OCI-LY1 (cell line): Measurements from ENCODE around the gene RGSL1.

ENCODE experiments used
- H2AFZ ChIP-seq: fragments of 200-600 bp; sonication (generic), shearing (Covaris generic); 2 replicates; pipeline ENCODE4 v1.6.0; 2014; ENCODE audit warnings: antibody characterized with exemption, mild to moderate bottlenecking, low read length
- H3F3A ChIP-seq: fragments of 200-600 bp; sonication (generic), shearing (Covaris generic); 2 replicates; pipeline ENCODE4 v1.6.0; 2014; ENCODE audit warnings: mild to moderate bottlenecking, antibody characterized with exemption, low read length, moderate library complexity; ENCODE audit not compliant: insufficient read depth
- H3K27ac ChIP-seq: fragments of 200-600 bp; sonication (generic); 2 replicates; pipeline ENCODE4 v1.5.1; 2014; ENCODE audit warnings: low read length, mixed run types, mild to moderate bottlenecking, low read depth; ENCODE audit not compliant: poor library complexity, severe bottlenecking
- H3K27me3 ChIP-seq: fragments of 200-600 bp; sonication (generic); 2 replicates; pipeline ENCODE4 v1.6.0; 2014; ENCODE audit warnings: antibody characterized with exemption, mild to moderate bottlenecking, low read length, moderate library complexity; ENCODE audit not compliant: insufficient read depth
- H3K36me3 ChIP-seq: fragments of 200-600 bp; sonication (generic); 2 replicates; pipeline ENCODE4 v1.6.1; 2014; ENCODE audit warnings: mild to moderate bottlenecking, antibody characterized with exemption, low read length, moderate library complexity, mixed read lengths; ENCODE audit not compliant: insufficient read depth
- H3K4me1 ChIP-seq: fragments of 200-600 bp; sonication (generic); 2 replicates; pipeline ENCODE4 v1.5.1; 2014; ENCODE audit warnings: mild to moderate bottlenecking, low read length, moderate library complexity; ENCODE audit not compliant: insufficient read depth, severe bottlenecking
- H3K4me2 ChIP-seq: fragments of 200-600 bp; sonication (generic), shearing (Covaris generic); 2 replicates; pipeline ENCODE4 v1.6.1; 2014; ENCODE audit warnings: low read length
- H3K4me3 ChIP-seq: fragments of 200-600 bp; sonication (generic); 2 replicates; pipeline ENCODE4 v1.5.1; 2014; ENCODE audit warnings: low read length, low read depth, mild to moderate bottlenecking, mixed read lengths; ENCODE audit not compliant: poor library complexity, severe bottlenecking
- H3K79me2 ChIP-seq: fragments of 200-600 bp; shearing (Covaris generic); 2 replicates; pipeline ENCODE4 v1.6.1; 2016; ENCODE audit warnings: mixed run types, low read length, mixed read lengths; ENCODE audit not compliant: insufficient read depth
- H3K9ac ChIP-seq: fragments of 200-600 bp; sonication (generic), shearing (Covaris generic); 2 replicates; pipeline ENCODE4 v1.6.1; 2014; ENCODE audit warnings: mild to moderate bottlenecking, low read length, mixed read lengths
- H3K9me2 ChIP-seq: fragments of 200-600 bp; sonication (generic), shearing (Covaris generic); 2 replicates; pipeline ENCODE4 v1.6.1; 2014; ENCODE audit warnings: low read depth, mild to moderate bottlenecking, low read length, mixed read lengths
- H3K9me3 ChIP-seq: fragments of 200-600 bp; shearing (Covaris generic); 2 replicates; pipeline ENCODE4 v1.6.1; 2014; ENCODE audit warnings: low read length, mixed read lengths
- H4K20me1 ChIP-seq: fragments of 200-600 bp; sonication (generic), shearing (Covaris generic); 2 replicates; pipeline ENCODE4 v1.6.0; 2016; ENCODE audit warnings: mild to moderate bottlenecking, low read length; ENCODE audit not compliant: insufficient read depth
- EZH2 ChIP-seq: fragments of 200-600 bp; sonication (generic), shearing (Covaris generic); IDR thresholded peaks from 2 replicates; pipeline ENCODE4 v1.8.0; 2017; ENCODE audit warnings: borderline replicate concordance, mixed run types, mild to moderate bottlenecking, antibody characterized with exemption, low read length, moderate library complexity, mixed read lengths
- TF ChIP-seq, protein P1 (sequence below): fragments of 200-600 bp; sonication (generic), shearing (Covaris generic); IDR thresholded peaks from 2 replicates; pipeline ENCODE4 v1.5.1; 2017; ENCODE audit warnings: mild to moderate bottlenecking, antibody characterized with exemption, low read length, moderate library complexity, mixed read lengths

Gene RGSL1

DNA sequence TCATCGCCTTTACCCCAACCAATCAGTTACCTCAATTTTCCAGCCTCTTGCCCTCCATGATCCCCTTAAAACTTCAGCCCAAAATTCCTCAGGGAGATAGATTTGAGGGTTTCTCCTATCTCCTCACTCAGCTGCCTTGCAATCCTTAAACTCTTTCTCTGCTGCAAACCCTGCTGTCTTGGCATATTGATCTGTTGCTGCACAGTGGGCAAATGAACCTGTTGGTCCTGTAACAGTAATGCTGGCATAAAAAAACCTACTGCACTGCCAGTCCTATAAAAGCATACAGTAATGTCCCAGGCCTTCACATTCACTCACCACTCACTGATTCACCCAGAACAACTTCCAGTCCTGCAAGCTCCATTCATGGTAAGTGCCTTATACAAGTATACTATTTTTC, 44.4 kb upstream of the RGSL1 start:
- H3K9me2 ChIP-seq = no peaks in the 10 kb centered on the region

GRCh38 chr1:182406012-182406411, 43.9 kb upstream of the RGSL1 start:
- H3K27ac ChIP-seq = no peak overlapping the region
- TF ChIP-seq EZH2 = no peak
- TF ChIP-seq, protein P1, sequence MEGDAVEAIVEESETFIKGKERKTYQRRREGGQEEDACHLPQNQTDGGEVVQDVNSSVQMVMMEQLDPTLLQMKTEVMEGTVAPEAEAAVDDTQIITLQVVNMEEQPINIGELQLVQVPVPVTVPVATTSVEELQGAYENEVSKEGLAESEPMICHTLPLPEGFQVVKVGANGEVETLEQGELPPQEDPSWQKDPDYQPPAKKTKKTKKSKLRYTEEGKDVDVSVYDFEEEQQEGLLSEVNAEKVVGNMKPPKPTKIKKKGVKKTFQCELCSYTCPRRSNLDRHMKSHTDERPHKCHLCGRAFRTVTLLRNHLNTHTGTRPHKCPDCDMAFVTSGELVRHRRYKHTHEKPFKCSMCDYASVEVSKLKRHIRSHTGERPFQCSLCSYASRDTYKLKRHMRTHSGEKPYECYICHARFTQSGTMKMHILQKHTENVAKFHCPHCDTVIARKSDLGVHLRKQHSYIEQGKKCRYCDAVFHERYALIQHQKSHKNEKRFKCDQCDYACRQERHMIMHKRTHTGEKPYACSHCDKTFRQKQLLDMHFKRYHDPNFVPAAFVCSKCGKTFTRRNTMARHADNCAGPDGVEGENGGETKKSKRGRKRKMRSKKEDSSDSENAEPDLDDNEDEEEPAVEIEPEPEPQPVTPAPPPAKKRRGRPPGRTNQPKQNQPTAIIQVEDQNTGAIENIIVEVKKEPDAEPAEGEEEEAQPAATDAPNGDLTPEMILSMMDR = no peak
- H3K79me2 ChIP-seq = no peaks in the 10 kb centered on the region
- no peaks in the 10 kb centered on the region for H3K27me3 ChIP-seq
- H3K9me3 ChIP-seq = no peaks in the 10 kb centered on the region
- H3K36me3 ChIP-seq = no peaks in the 10 kb centered on the region
- no peaks in the 10 kb centered on the region for H3K9me2 ChIP-seq
- H3K4me1 ChIP-seq = no peaks in the 10 kb centered on the region
- no peak overlapping the region for H3K4me3 ChIP-seq
- no peaks in the 10 kb centered on the region for H4K20me1 ChIP-seq
- H3F3A ChIP-seq = no peaks in the 10 kb centered on the region
- H3K4me2 ChIP-seq = no peak overlapping the region
- no peak overlapping the region for H2AFZ ChIP-seq
- H3K9ac ChIP-seq = no peak overlapping the region

More for the DNA sequence above, 44.4 kb upstream of the RGSL1 start:
- no peak overlapping the region for H2AFZ ChIP-seq
- H3K36me3 ChIP-seq = no peaks in the 10 kb centered on the region
- no peaks in the 10 kb centered on the region for H3K9me3 ChIP-seq
- H4K20me1 ChIP-seq = no peaks in the 10 kb centered on the region
- no peak for TF ChIP-seq EZH2
- TF ChIP-seq, protein P1 = no peak
- no peaks in the 10 kb centered on the region for H3K27me3 ChIP-seq
- H3K4me1 ChIP-seq = no peaks in the 10 kb centered on the region
- no peak overlapping the region for H3K27ac ChIP-seq
- no peaks in the 10 kb centered on the region for H3F3A ChIP-seq
- H3K4me3 ChIP-seq = no peak overlapping the region
- H3K79me2 ChIP-seq = no peaks in the 10 kb centered on the region
- no peak overlapping the region for H3K9ac ChIP-seq
- no peak overlapping the region for H3K4me2 ChIP-seq

DNA sequence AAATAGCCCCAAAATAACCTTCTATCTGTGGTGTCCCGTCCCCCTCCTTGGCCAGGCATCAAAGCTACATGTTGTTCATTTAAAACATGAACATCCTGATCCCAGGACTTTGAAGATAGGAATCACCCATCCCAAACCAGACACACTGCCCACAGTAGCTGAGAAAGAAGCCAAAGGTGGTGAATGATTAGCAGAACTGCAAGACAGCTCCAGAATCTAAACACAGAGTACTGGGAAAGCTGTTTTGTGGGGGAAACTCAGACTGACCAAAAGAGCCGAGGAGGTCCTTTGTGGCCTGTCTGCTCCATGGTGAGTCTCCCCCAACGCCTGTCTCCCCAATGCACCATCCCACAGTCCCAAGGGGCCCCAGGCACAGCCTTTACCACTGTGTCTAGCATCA, 42.2 kb upstream of the RGSL1 start:
- Histone ChIP-seq H3K9me2 (no peaks in the 10 kb centered on the region), H3K36me3 (no peaks in the 10 kb centered on the region), H3K4me3 (no peak overlapping the region), H2AFZ (no peak overlapping the region), H3K27me3 (no peaks in the 10 kb centered on the region), H4K20me1 (no peaks in the 10 kb centered on the region), H3K4me1 (no peaks in the 10 kb centered on the region), H3F3A (no peaks in the 10 kb centered on the region), H3K9me3 (no peaks in the 10 kb centered on the region), H3K79me2 (no peaks in the 10 kb centered on the region), H3K4me2 (no peak overlapping the region), H3K27ac (no peak overlapping the region), H3K9ac (no peak overlapping the region)
- TF ChIP-seq, protein P1 = no peak
- TF ChIP-seq EZH2 = no peak
